ENCODE measurements around the gene PPP1R3D. TPM values are rescaled to one million over a fixed set of nuclear protein-coding genes. Genes with fewer than 3 reads are reported as not detected.

PPP1R3D gene
- total and polyA plus RNA-seq, 7 donors = 2.0 to 14.7 (median 5.3) TPM

GRCh38 chr20:59985164-59985563 is 45.1 kb upstream of the PPP1R3D start:
- no peak for ATAC-seq

GRCh38 chr20:59984541-59984940 is 44.4 kb upstream of the PPP1R3D start:
- Histone ChIP-seq H3K4me3 (no peak overlapping the region), H3K4me1 (no peaks in the 10 kb centered on the region), H3K27me3 (ENCODE audit: insufficient read depth in 3 of 3, low read length in 2 of 3) (no peaks in the 10 kb centered on the region), H3K9me3 (no peaks in the 10 kb centered on the region), H3K36me3 (ENCODE audit: insufficient read depth in 1 of 2, low read depth in 1 of 2) (no peaks in the 10 kb centered on the region), H3K27ac (no peak overlapping the region)
- no peak for DNase-seq
- no peak for TF ChIP-seq CTCF (IDR thresholded peaks at IDR 0.05)
- no peak for ATAC-seq
- intact Hi-C loops (cut with DNase I) = no loop called here
- 77 to 82% (median 81%) methylated on average over 4 of the region's 4 CpGs for WGBS, 3 donors

More at GRCh38 chr20:59985164-59985563, 45.1 kb upstream of the PPP1R3D start:
- WGBS, 3 donors = 90 to 93% (median 93%) methylated on average over 8 of the region's 8 CpGs
- Histone ChIP-seq H3K4me3 (no peak overlapping the region), H3K36me3 (ENCODE audit: insufficient read depth in 1 of 2, low read depth in 1 of 2) (peaks cover 0 to 3% of the 10 kb centered on the region in 2 donors), H3K27me3 (ENCODE audit: insufficient read depth in 3 of 3, low read length in 2 of 3) (no peaks in the 10 kb centered on the region), H3K27ac (no peak overlapping the region), H3K9me3 (no peaks in the 10 kb centered on the region), H3K4me1 (no peaks in the 10 kb centered on the region)
- intact Hi-C loops (cut with DNase I) = no loop called here
- no peak for TF ChIP-seq CTCF (IDR thresholded peaks at IDR 0.05)
- DNase-seq = no peak

GRCh38 chr20:59983076-59983475 is 43.0 kb upstream of the PPP1R3D start:
- Histone ChIP-seq H3K27ac (no peak overlapping the region), H3K9me3 (no peaks in the 10 kb centered on the region), H3K4me1 (no peaks in the 10 kb centered on the region), H3K27me3 (ENCODE audit: insufficient read depth in 3 of 3, low read length in 2 of 3) (no peaks in the 10 kb centered on the region), H3K4me3 (no peak overlapping the region), H3K36me3 (ENCODE audit: insufficient read depth in 1 of 2, low read depth in 1 of 2) (no peaks in the 10 kb centered on the region)
- WGBS, 3 donors = 87 to 89% (median 88%) methylated on average over 9 of the region's 9 CpGs
- intact Hi-C loops (cut with DNase I) = no loop called here
- DNase-seq = no peak
- TF ChIP-seq CTCF (IDR thresholded peaks at IDR 0.05) = no peak
- no peak for ATAC-seq

GRCh38 chr20:59977086-59977485 is 37.0 kb upstream of the PPP1R3D start:
- Histone ChIP-seq H3K4me3 (no peak overlapping the region), H3K4me1 (no peaks in the 10 kb centered on the region), H3K9me3 (no peaks in the 10 kb centered on the region), H3K27me3 (ENCODE audit: insufficient read depth in 3 of 3, low read length in 2 of 3) (no peaks in the 10 kb centered on the region), H3K36me3 (ENCODE audit: insufficient read depth in 1 of 2, low read depth in 1 of 2) (no peaks in the 10 kb centered on the region), H3K27ac (no peak overlapping the region)
- intact Hi-C loops (cut with DNase I) = no loop called here
- TF ChIP-seq CTCF (IDR thresholded peaks at IDR 0.05) = no peak
- ATAC-seq (no peak), DNase-seq (no peak)
- 95 to 97% (median 96%) methylated on average over 9 of the region's 9 CpGs for WGBS, 3 donors

GRCh38 chr20:59976156-59976782 is 36.2 kb upstream of the PPP1R3D start:
- Histone ChIP-seq H3K4me3 (no peak overlapping the region), H3K27ac (no peak overlapping the region), H3K27me3 (ENCODE audit: insufficient read depth in 3 of 3, low read length in 2 of 3) (no peaks in the 10 kb centered on the region), H3K4me1 (no peaks in the 10 kb centered on the region), H3K36me3 (ENCODE audit: insufficient read depth in 1 of 2, low read depth in 1 of 2) (no peaks in the 10 kb centered on the region), H3K9me3 (no peaks in the 10 kb centered on the region)
- intact Hi-C loops (cut with DNase I) = no loop called here
- 57 to 58% (median 58%) methylated on average over 6 of the region's 6 CpGs for WGBS, 3 donors
- TF ChIP-seq CTCF (IDR thresholded peaks at IDR 0.05) = no peak
- no peak for ATAC-seq
- DNase-seq = no peak

All from psoas muscle (tissue), 8 donors.